Measurements from ENCODE around the gene CSRNP2. TPM values are rescaled to one million over a fixed set of nuclear protein-coding genes. Genes with fewer than 3 reads are reported as not detected.

The CSRNP2 gene
- total and polyA plus RNA-seq, 2 of the 8 experiments (the other 6 are each of a cell fraction or from before 2014, with no cell fraction given) = 13.7 to 34.0 TPM

DNA sequence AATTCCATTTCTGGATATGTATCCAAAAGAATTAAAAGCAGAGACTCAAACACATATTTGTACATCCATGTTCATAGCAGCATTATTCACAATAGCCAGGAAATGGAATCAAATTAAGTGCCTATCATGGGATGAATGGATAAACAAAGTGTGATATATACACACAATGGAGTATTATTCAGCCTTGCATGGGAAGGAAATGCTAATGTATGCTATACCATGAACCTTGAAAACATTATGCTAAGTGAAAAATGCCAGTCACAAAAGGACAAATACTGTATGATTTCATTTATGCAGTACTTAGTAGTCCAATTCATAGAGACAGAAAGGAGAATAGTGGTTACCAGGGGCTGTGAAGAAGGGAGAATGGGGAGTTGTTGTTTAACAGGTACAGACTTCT lies 32.1 kb upstream of the CSRNP2 start (continued):
- TF ChIP-seq, protein P1, sequence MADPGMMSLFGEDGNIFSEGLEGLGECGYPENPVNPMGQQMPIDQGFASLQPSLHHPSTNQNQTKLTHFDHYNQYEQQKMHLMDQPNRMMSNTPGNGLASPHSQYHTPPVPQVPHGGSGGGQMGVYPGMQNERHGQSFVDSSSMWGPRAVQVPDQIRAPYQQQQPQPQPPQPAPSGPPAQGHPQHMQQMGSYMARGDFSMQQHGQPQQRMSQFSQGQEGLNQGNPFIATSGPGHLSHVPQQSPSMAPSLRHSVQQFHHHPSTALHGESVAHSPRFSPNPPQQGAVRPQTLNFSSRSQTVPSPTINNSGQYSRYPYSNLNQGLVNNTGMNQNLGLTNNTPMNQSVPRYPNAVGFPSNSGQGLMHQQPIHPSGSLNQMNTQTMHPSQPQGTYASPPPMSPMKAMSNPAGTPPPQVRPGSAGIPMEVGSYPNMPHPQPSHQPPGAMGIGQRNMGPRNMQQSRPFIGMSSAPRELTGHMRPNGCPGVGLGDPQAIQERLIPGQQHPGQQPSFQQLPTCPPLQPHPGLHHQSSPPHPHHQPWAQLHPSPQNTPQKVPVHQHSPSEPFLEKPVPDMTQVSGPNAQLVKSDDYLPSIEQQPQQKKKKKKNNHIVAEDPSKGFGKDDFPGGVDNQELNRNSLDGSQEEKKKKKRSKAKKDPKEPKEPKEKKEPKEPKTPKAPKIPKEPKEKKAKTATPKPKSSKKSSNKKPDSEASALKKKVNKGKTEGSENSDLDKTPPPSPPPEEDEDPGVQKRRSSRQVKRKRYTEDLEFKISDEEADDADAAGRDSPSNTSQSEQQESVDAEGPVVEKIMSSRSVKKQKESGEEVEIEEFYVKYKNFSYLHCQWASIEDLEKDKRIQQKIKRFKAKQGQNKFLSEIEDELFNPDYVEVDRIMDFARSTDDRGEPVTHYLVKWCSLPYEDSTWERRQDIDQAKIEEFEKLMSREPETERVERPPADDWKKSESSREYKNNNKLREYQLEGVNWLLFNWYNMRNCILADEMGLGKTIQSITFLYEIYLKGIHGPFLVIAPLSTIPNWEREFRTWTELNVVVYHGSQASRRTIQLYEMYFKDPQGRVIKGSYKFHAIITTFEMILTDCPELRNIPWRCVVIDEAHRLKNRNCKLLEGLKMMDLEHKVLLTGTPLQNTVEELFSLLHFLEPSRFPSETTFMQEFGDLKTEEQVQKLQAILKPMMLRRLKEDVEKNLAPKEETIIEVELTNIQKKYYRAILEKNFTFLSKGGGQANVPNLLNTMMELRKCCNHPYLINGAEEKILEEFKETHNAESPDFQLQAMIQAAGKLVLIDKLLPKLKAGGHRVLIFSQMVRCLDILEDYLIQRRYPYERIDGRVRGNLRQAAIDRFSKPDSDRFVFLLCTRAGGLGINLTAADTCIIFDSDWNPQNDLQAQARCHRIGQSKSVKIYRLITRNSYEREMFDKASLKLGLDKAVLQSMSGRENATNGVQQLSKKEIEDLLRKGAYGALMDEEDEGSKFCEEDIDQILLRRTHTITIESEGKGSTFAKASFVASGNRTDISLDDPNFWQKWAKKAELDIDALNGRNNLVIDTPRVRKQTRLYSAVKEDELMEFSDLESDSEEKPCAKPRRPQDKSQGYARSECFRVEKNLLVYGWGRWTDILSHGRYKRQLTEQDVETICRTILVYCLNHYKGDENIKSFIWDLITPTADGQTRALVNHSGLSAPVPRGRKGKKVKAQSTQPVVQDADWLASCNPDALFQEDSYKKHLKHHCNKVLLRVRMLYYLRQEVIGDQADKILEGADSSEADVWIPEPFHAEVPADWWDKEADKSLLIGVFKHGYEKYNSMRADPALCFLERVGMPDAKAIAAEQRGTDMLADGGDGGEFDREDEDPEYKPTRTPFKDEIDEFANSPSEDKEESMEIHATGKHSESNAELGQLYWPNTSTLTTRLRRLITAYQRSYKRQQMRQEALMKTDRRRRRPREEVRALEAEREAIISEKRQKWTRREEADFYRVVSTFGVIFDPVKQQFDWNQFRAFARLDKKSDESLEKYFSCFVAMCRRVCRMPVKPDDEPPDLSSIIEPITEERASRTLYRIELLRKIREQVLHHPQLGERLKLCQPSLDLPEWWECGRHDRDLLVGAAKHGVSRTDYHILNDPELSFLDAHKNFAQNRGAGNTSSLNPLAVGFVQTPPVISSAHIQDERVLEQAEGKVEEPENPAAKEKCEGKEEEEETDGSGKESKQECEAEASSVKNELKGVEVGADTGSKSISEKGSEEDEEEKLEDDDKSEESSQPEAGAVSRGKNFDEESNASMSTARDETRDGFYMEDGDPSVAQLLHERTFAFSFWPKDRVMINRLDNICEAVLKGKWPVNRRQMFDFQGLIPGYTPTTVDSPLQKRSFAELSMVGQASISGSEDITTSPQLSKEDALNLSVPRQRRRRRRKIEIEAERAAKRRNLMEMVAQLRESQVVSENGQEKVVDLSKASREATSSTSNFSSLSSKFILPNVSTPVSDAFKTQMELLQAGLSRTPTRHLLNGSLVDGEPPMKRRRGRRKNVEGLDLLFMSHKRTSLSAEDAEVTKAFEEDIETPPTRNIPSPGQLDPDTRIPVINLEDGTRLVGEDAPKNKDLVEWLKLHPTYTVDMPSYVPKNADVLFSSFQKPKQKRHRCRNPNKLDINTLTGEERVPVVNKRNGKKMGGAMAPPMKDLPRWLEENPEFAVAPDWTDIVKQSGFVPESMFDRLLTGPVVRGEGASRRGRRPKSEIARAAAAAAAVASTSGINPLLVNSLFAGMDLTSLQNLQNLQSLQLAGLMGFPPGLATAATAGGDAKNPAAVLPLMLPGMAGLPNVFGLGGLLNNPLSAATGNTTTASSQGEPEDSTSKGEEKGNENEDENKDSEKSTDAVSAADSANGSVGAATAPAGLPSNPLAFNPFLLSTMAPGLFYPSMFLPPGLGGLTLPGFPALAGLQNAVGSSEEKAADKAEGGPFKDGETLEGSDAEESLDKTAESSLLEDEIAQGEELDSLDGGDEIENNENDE (IDR thresholded peaks at IDR 0.05; ENCODE audit: insufficient replicate concordance, low read length) = no peak
- no peak for TF ChIP-seq BRCA1 (IDR thresholded peaks at IDR 0.05; ENCODE audit: low read depth, low read length)
- no peak for TF ChIP-seq PHF8 (conservative IDR thresholded peaks at IDR 0.05; ENCODE audit: low read depth, low read length)
- no peak for TF ChIP-seq MAFK (IDR thresholded peaks at IDR 0.05; ENCODE audit: low read depth, low read length)
- no peak for TF ChIP-seq CBX8 (IDR thresholded peaks at IDR 0.05; ENCODE audit: borderline replicate concordance, low read depth, low read length)
- TF ChIP-seq, protein P2, sequence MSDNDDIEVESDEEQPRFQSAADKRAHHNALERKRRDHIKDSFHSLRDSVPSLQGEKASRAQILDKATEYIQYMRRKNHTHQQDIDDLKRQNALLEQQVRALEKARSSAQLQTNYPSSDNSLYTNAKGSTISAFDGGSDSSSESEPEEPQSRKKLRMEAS (IDR thresholded peaks at IDR 0.05) = no peak
- TF ChIP-seq BCL11A (IDR thresholded peaks at IDR 0.05; ENCODE audit: low read depth in 2 of 2, low read length in 2 of 2) = no peak
- no peak for TF ChIP-seq EGR1 (IDR thresholded peaks at IDR 0.05; ENCODE audit: borderline replicate concordance, low read depth, low read length)
- TF ChIP-seq, protein P3, sequence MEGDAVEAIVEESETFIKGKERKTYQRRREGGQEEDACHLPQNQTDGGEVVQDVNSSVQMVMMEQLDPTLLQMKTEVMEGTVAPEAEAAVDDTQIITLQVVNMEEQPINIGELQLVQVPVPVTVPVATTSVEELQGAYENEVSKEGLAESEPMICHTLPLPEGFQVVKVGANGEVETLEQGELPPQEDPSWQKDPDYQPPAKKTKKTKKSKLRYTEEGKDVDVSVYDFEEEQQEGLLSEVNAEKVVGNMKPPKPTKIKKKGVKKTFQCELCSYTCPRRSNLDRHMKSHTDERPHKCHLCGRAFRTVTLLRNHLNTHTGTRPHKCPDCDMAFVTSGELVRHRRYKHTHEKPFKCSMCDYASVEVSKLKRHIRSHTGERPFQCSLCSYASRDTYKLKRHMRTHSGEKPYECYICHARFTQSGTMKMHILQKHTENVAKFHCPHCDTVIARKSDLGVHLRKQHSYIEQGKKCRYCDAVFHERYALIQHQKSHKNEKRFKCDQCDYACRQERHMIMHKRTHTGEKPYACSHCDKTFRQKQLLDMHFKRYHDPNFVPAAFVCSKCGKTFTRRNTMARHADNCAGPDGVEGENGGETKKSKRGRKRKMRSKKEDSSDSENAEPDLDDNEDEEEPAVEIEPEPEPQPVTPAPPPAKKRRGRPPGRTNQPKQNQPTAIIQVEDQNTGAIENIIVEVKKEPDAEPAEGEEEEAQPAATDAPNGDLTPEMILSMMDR (IDR thresholded peaks at IDR 0.05; ENCODE audit: control extremely low read depth in 1 of 3, insufficient read depth in 1 of 3, low read depth in 1 of 3, low read length in 3 of 3) = no peak
